K562 (cell line): Measurements from ENCODE around the gene DLG3. TPM values are rescaled to one million over a fixed set of nuclear protein-coding genes. Genes with fewer than 3 reads are reported as not detected.
A peak's percentile ranks its signal among the peaks of the same experiment; 100 is the strongest.

Experiments used
- ATAC-seq: fragments of 200-7000 bp; cut with Tn5 transposase; 3 replicates; pipeline ENCODE4 v1.9.1; 2020; ENCODE audit warnings: moderate library complexity
- BruUV-seq: library from RNA; stranded (reverse); fragments of 400-500 nt; replicated peaks from 2 replicates; lab custom pipeline; 2021; lab: Mats Ljungman, UMichigan
- CTCF ChIA-PET: fragments of 300-600 bp; formaldehyde crosslinking; extraction: SDS; loops from one replicate; lab custom pipeline; 2021; ENCODE audit warnings: low intra/inter-chr PET ratio; lab: Yijun Ruan, JAX
- POLR2A ChIA-PET: fragments of 300-600, 350-650 bp; sonication (Branson Sonifier 250); formaldehyde crosslinking; extraction: SDS; loops from one replicate; lab custom pipeline; 2021; ENCODE audit warnings: antibody characterized with exemption, inconsistent platforms; lab: Yijun Ruan, JAX
- DNase-seq, 4 experiments: peaks; one replicate each; pipeline versions ENCODE4 v3.0.0 to v3.0.0-alpha.2; 2011 to 2018; ENCODE audit warnings: low spot score in 3 of 4, mixed read lengths in 3 of 4; ENCODE audit errors: extremely low read depth in 1 of 4
- FAIRE-seq: peaks from 2 replicates; lab custom pipeline; 2011; peaks lifted over from hg19 to GRCh38; lab: Jason Lieb, UNC
- H2AFZ ChIP-seq: 2 replicates; pipeline ENCODE4 v1.6.0; 2011; ENCODE audit warnings: low read depth, low read length, control low read depth, inconsistent platforms
- H3K27ac ChIP-seq: fragments of 200-600 bp; 3 replicates; pipeline ENCODE4 v1.8.0; 2011; ENCODE audit warnings: low read depth, mild to moderate bottlenecking, control low read depth, inconsistent platforms, low read length, moderate library complexity, mixed read lengths; ENCODE audit errors: extremely low read depth
- H3K27me3 ChIP-seq, 2 experiments: fragments of 300-600 bp in 1 of 2; 2 replicates in 1 of 2; 3 replicates in 1 of 2; pipeline versions ENCODE4 v1.6.0 to v1.8.0; 2011; ENCODE audit warnings: inconsistent platforms in 2 of 2, low read length in 2 of 2, mild to moderate bottlenecking in 1 of 2, mixed read lengths in 1 of 2, moderate library complexity in 1 of 2; ENCODE audit not compliant: control insufficient read depth in 2 of 2, insufficient read depth in 2 of 2
- H3K36me3 ChIP-seq: fragments of 300-600 bp; 3 replicates; pipeline ENCODE4 v1.8.0; 2011; ENCODE audit warnings: mild to moderate bottlenecking, low read length, inconsistent platforms; ENCODE audit not compliant: control insufficient read depth, insufficient read depth
- H3K4me1 ChIP-seq, 2 experiments: fragments of 200-600 bp in 1 of 2; replicated peaks in 1 of 2; 2 replicates in 1 of 2; 3 replicates in 1 of 2; pipeline versions ENCODE4 v1.5.1 to v1.8.0; 2011; ENCODE audit warnings: inconsistent platforms in 2 of 2, low read length in 2 of 2, mild to moderate bottlenecking in 1 of 2, mixed read lengths in 1 of 2, moderate library complexity in 1 of 2; ENCODE audit not compliant: control insufficient read depth in 2 of 2, insufficient read depth in 2 of 2
- H3K4me2 ChIP-seq: 2 replicates; pipeline ENCODE4 v1.6.1; 2011; ENCODE audit warnings: low read length, control low read depth, inconsistent platforms, mixed read lengths; ENCODE audit not compliant: insufficient read depth
- H3K4me3 ChIP-seq: fragments of 200-600 bp; sonication (generic), shearing (Covaris generic); 2 replicates; pipeline ENCODE4 v1.5.1; 2016; ENCODE audit warnings: control low read depth, inconsistent platforms
- H3K79me2 ChIP-seq: fragments of 200-600 bp; 3 replicates; pipeline ENCODE4 v1.8.0; 2011; ENCODE audit warnings: low read length, inconsistent platforms; ENCODE audit not compliant: control insufficient read depth, insufficient read depth
- H3K9ac ChIP-seq, 2 experiments: 2 replicates each; pipeline versions ENCODE4 v1.6.0 to v1.6.1; 2011; ENCODE audit warnings: low read depth in 2 of 2, low read length in 2 of 2, control low read depth in 1 of 2, inconsistent platforms in 1 of 2, mild to moderate bottlenecking in 1 of 2, mixed read lengths in 1 of 2; ENCODE audit not compliant: insufficient read depth in 1 of 2
- H3K9me1 ChIP-seq: one replicate; pipeline ENCODE4 v1.6.0; 2011; ENCODE audit warnings: inconsistent platforms, mild to moderate bottlenecking, low read length, moderate library complexity; ENCODE audit not compliant: control insufficient read depth, insufficient read depth
- H3K9me3 ChIP-seq: replicated peaks from 2 replicates; pipeline ENCODE4 v1.5.1; 2011; ENCODE audit warnings: low read depth, low read length, inconsistent platforms; ENCODE audit not compliant: control insufficient read depth, insufficient read depth
- H4K20me1 ChIP-seq: replicated peaks from 2 replicates; pipeline ENCODE4 v1.6.1; 2011; ENCODE audit warnings: low read length, inconsistent platforms, mixed read lengths; ENCODE audit not compliant: control insufficient read depth, insufficient read depth
- CBFA2T3 ChIP-seq: fragments of 450-650 bp; IDR thresholded peaks from 2 replicates; pipeline ENCODE4 v1.6.1; 2017
- HMBOX1 ChIP-seq: sonication (generic); IDR thresholded peaks from 2 replicates; pipeline ENCODE4 v1.6.1; 2016
- RUNX1 ChIP-seq: sonication (generic); IDR thresholded peaks from 2 replicates; pipeline ENCODE4 v1.6.1; 2016; ENCODE audit warnings: antibody characterized with exemption, low read depth
- ZC3H11A ChIP-seq: IDR thresholded peaks from 2 replicates; pipeline ENCODE4 v1.6.1; 2012; ENCODE audit warnings: low read depth, low read length, improper control_type of control experiment
- WGBS: fragments of 100-300 bp; shearing (Covaris generic); methylation state at CpG from one replicate; pipeline ENCODE4 v1.1.6; 2016; ENCODE audit warnings: low coverage, mixed read lengths; ENCODE audit not compliant: insufficient coverage; ENCODE audit errors: missing lambda C conversion rate; 5-methylcytosine and 5-hydroxymethylcytosine counted together
- in situ Hi-C: fragments of 300-500 bp; cut with MboI; formaldehyde crosslinking; loops from 4 replicates; pipeline ENCODE4 v1.15.0; 2018; ENCODE audit warnings: inconsistent platforms, mixed read lengths
- intact Hi-C: fragments of 100-400 bp; cut with micrococcal nuclease; formaldehyde crosslinking; loops from 2 replicates; pipeline ENCODE4 v1.14.2; 2022
- polyA plus RNA-seq, 8 experiments: library from polyadenylated mRNA; depleted of rRNA in 4 of 8; stranded (reverse) in 5 of 8; unstranded in 3 of 8; fragments of >200 nt; fragmentation: Nextera tagmentation in 2 of 8; fragmentation: Illumina TruSeq in 1 of 8; extraction: Ambion mirVana in 2 of 8; extraction: Trizol in 1 of 8; gene quantifications; 2 replicates each; pipeline versions ENCODE4 v1.2.1 to v1.2.3, GENCODE V29; 2011 to 2014; ENCODE audit warnings: inconsistent platforms in 1 of 8, missing spikeins in 1 of 8
- total RNA-seq, 7 experiments: library from RNA; depleted of rRNA in 6 of 7; stranded (reverse); fragments of >200 nt in 6 of 7; fragmentation: Illumina TruSeq in 2 of 7; extraction: Trizol in 2 of 7; gene quantifications; 2 replicates each; pipeline versions ENCODE4 v1.2.1 to v1.2.3, GENCODE V29; 2011 to 2021; ENCODE audit warnings: low replicate concordance in 1 of 7
- TF ChIP-seq, protein P1 (sequence below), 2 experiments: fragments of 150-350 bp in 1 of 2; IDR thresholded peaks; 2 replicates each; pipeline ENCODE4 v1.6.1; 2012 to 2016; ENCODE audit warnings: low read depth in 2 of 2, low read length in 2 of 2, mild to moderate bottlenecking in 1 of 2, moderate library complexity in 1 of 2

Gene DLG3
- total and polyA plus RNA-seq, 9 of the 15 experiments (the other 6 are each of a cell fraction or from before 2014, with no cell fraction given), result 3.1 to 15.7 (median 8.8) TPM

- no peak for TF ChIP-seq RUNX1
- no peak for TF ChIP-seq CBFA2T3
- TF ChIP-seq, protein P1, sequence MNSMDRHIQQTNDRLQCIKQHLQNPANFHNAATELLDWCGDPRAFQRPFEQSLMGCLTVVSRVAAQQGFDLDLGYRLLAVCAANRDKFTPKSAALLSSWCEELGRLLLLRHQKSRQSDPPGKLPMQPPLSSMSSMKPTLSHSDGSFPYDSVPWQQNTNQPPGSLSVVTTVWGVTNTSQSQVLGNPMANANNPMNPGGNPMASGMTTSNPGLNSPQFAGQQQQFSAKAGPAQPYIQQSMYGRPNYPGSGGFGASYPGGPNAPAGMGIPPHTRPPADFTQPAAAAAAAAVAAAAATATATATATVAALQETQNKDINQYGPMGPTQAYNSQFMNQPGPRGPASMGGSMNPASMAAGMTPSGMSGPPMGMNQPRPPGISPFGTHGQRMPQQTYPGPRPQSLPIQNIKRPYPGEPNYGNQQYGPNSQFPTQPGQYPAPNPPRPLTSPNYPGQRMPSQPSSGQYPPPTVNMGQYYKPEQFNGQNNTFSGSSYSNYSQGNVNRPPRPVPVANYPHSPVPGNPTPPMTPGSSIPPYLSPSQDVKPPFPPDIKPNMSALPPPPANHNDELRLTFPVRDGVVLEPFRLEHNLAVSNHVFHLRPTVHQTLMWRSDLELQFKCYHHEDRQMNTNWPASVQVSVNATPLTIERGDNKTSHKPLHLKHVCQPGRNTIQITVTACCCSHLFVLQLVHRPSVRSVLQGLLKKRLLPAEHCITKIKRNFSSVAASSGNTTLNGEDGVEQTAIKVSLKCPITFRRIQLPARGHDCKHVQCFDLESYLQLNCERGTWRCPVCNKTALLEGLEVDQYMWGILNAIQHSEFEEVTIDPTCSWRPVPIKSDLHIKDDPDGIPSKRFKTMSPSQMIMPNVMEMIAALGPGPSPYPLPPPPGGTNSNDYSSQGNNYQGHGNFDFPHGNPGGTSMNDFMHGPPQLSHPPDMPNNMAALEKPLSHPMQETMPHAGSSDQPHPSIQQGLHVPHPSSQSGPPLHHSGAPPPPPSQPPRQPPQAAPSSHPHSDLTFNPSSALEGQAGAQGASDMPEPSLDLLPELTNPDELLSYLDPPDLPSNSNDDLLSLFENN (IDR thresholded peaks at IDR 0.05; ENCODE audit: low read depth in 2 of 2, low read length in 2 of 2), result no peak
- no peak for TF ChIP-seq HMBOX1
Observed at GRCh38 chrX:70433848-70434351, 10.7 kb upstream of the DLG3 start (continued).

GRCh38 chrX:70434352-70434866 is 10.2 kb upstream of the DLG3 start:
- Histone ChIP-seq H3K79me2 (no peaks in the 10 kb centered on the region), H4K20me1 (no peaks in the 10 kb centered on the region), H3K9me3 (no peaks in the 10 kb centered on the region), H2AFZ (peak overlapping the region; percentile 99), H3K4me1 (peaks cover 12 to 16% of the 10 kb centered on the region in 2 experiments; a peak in 4 of 5 replicates), H3K36me3 (no peaks in the 10 kb centered on the region), H3K4me3 (peak overlapping the region; percentile 75), H3K27me3 (peaks cover 2 to 11% of the 10 kb centered on the region in 2 experiments; a peak in 2 of 5 replicates), H3K9me1 (peaks cover 2% of the 10 kb centered on the region), H3K4me2 (peak overlapping the region; percentile 99), H3K9ac (peak overlapping the region; percentile 77 to 93), H3K27ac (peak overlapping the region; percentile 79)
- CTCF ChIA-PET, result interaction anchor here (0.5 to 1.2 kb wide), 2 partner anchors 160 to 291 kb away, joined by 3 read pairs; no protein-coding TSS in a partner anchor
- WGBS, result 2% methylated on average over 33 of the region's 45 CpGs
- peak; percentile 92 for ATAC-seq
- intact Hi-C loops (loop anchor here (10.0 kb wide), 2 partner anchors 170 to 400 kb away; partner anchors contain the start of genes ARR3 and P2RY4), in situ Hi-C loops (no loop called here)
- no TSS peak for BruUV-seq
- FAIRE-seq, result peak; percentile 81
- DNase-seq, result peak; percentile 84 to 91 (median 89)
- POLR2A ChIA-PET, result interaction anchor here (0.7 to 1.0 kb wide), 3 partner anchors 9 to 53 kb away, joined by 3 to 4 read pairs (median 4); partner anchors contain the start of gene GDPD2
- TF ChIP-seq ZC3H11A, result no peak
